Left renal cortex interstitium (tissue), 4 donors: ENCODE results near the gene PLEKHG2. TPM values are rescaled to one million over a fixed set of nuclear protein-coding genes. Genes with fewer than 3 reads are reported as not detected.

ENCODE experiments used
- DNase-seq, 4 donors: peaks; one replicate each; pipeline ENCODE4 v3.0.0-alpha.2; 2013; ENCODE audit warnings: low read depth in 4 of 4, low spot score in 2 of 4, missing footprints in 1 of 4
- polyA plus RNA-seq, 4 donors: library from polyadenylated mRNA; unstranded; fragments of 120-200 nt; gene quantifications; one replicate each; pipeline ENCODE4 v1.2.1, GENCODE V29; 2013; ENCODE audit not compliant: insufficient read length in 4 of 4

PLEKHG2 gene
- polyA plus RNA-seq, 4 donors, result 56.7 to 139 (median 101) TPM

GRCh38 chr19:39405261-39405957 is 7.1 kb upstream of the PLEKHG2 start:
- DNase-seq, result no peak

- no peak for DNase-seq
Measured at GRCh38 chr19:39405958-39406655, 6.4 kb upstream of the PLEKHG2 start.

GRCh38 chr19:39406656-39407409 is 5.6 kb upstream of the PLEKHG2 start, which contains the start of gene ZFP36:
Gene ZFP36, plus strand, starts transcription at chr19:39406847. Its CDS starts 58 bp downstream, at chr19:39406905.
- no peak for DNase-seq

DNA sequence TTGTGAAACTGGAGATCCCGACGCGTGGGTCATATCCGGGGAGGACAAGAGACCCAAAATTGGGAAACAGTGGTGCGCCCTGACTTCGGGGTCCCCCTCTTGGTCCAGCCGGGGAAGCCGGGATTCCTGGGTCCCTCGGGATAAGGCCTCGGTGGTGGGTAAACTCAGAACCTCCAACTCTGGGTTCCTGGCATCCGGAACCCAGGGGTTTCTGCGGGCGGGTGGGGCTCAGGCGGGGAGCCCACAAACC is 5.1 kb upstream of the PLEKHG2 start:
- no peak for DNase-seq

- DNase-seq, result no peak
Measured at GRCh38 chr19:39407660-39408391, 4.6 kb upstream of the PLEKHG2 start.

- no peak for DNase-seq
Measured at GRCh38 chr19:39408392-39409207, 3.9 kb upstream of the PLEKHG2 start.

DNA sequence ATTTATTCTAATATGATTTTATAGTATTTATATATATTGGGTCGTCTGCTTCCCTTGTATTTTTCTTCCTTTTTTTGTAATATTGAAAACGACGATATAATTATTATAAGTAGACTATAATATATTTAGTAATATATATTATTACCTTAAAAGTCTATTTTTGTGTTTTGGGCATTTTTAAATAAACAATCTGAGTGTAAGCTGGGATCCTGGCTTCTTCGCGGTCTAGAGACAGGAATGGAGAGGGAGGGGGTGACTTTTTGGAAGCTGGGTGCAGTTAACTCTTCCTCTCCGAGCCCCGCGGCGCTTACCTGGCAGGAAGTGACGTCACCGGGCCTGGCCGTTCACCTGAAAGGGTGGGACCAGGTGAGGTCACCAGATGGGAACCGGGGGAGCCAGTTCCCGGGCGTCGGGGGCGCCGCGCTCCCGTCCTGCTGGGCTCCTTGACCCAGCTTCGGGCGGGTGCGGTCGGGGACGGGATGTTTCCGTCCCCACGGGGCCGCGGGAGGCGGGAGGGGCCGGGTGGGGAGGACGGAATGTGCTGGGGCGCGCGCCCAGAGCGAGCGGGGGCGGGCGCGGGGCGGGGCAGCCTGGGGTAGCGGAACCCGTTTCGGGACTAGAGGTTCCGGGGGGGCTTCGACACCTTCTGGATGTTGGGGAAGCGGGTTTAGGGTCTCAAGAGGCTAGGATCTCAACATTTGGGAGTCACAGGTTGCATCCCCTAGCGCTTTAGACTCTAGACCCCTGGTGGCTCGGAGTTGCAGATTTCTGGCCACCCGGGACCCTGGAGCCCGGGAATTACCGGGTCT is 3.1 kb upstream of the PLEKHG2 start:
- DNase-seq, result no peak

- no peak for DNase-seq
Measured at GRCh38 chr19:39410017-39410830, 2.2 kb upstream of the PLEKHG2 start.

DNA sequence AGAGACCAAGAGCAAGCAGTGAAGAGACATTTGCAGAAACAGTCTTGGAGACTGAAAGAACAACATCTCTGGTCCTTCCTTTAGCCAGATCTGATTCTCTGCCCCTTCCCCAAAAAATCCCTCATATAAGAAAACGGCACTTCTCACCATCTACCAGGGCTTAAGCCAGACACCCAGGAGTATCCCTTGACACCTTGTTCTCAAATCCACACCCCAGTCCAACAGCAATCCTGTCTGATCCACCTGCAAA is 1.7 kb upstream of the PLEKHG2 start:
- no peak for DNase-seq

DNA sequence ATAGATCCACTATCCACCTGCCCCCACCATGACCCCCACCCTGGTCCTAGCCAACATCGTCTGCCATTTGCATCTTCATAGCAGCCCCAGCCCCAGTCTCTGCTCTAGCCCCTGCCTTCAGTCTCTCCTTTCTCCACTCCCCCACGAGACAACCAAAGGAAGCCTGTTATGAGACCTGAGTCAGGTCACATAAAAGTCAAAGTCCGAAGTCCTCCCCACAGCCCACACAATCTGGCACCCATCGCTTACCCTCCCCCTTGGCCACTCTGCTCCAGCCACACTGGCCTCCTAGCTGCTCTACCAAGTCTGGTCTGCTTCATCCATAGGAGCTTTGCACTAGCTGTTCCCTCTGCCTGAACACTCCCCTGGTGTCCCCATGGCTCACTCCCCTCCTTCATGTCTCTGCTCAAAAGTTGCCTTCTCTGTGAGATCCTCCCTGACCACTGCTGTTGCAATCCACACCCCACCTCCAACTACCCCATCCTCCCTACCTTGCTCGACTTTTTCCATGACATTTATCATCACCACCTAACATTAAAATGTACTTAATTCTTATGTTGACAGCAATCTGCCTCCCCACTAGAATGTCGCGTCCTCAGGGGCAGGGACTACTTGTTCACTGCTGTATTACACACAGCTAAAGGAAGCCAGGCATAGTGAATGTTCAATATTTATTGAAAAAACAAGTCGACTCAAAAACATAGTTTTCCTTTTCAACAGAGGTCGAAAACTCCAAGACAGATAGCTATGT is 1.2 kb upstream of the PLEKHG2 start:
- no peak for DNase-seq

DNA sequence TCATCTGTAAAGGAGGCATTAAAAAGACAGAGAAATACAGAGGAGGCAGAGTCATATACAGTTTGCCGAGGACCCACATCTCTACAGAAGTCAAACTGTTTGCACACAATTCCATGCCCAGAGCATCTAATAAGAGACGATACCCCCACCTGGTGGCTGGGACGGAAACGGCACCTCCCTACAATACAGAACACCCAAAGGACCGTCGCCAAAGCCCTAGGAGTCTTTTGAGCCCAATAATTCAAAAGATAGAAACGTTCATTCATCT is 703 bp upstream of the PLEKHG2 start:
- DNase-seq, result peak in 2 of 4 donors; percentile 85 to 90

GRCh38 chr19:39412867-39413271 is 400 bp downstream of the PLEKHG2 start:
- no peak for DNase-seq

DNA sequence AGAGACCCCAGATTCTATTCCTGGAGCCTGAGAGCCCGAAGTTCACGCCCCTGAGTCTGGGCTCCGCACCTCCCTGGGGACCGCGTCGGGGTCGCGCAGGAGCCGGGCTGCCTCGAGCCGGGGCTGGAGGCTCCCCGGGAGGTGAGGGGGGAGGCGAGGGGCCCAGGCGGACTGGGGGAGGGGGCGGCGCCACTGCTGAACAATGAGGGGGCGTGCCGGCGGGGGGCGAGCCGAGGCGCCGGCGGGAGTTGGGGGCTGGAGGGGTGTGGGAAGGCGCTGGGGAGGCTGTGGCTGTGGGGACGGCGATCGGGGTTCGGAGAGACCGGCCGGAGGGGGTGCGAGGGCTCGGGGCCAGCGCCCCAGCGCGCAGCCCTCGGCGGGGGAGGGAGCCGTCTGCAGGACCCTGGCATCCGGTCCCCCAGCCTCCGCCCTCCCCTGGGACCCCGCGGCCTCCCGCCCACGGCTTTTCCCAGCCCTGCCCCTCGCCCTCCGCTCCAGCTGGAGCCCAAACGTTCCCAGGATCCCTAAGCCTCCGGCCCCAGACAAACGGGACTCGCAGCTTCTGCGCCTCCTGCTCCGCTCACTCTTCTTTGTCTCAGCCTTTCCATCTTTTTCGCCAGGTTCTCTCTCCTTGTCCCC is 922 bp downstream of the PLEKHG2 start:
- DNase-seq, result no peak

DNA sequence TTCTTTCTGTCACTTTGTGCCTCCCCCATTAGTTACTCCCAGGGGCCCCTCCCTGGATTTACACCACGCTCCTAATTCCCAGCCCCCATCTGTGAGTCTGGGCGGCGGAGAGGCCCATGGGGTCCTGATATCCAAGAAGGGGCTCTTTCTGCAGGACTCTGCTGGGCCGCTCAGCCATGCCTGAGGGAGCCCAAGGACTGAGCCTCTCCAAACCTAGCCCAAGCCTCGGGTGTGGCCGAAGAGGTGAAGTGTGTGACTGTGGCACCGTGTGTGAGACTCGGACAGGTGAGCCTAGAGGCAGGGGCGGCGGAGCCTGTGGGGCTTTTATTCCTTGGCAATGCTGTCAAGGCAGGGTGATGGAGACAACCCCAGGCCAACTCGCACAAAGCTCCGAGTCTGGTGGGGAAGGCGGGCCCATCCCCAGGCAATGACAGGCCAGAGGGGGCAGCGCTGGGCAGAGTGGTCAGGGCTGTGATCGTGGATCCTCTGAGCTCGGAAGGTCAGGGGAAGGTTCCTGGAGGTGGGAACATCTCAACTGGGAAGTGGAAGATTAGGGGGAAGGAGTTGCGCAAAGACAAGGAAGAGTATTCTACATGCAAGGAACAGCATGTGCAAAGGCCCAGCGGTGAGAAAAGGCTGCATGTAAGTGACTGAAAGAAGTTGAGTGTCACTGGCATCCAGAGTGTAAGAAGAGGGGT is 1.6 kb downstream of the PLEKHG2 start:
- no peak for DNase-seq

GRCh38 chr19:39415111-39416046 is 2.9 kb downstream of the PLEKHG2 start:
- DNase-seq, result no peak
